ENCODE measurements around the gene NDUFS6.

The NDUFS6 gene

GRCh38 chr5:1844708-1845436, 43.7 kb downstream of the NDUFS6 start:
- no peak for FAIRE-seq
- TF ChIP-seq TAF1 (IDR thresholded peaks at IDR 0.05; ENCODE audit: borderline replicate concordance, low read depth, low read length) (no peak), POLR2AphosphoS5 (IDR thresholded peaks at IDR 0.05; ENCODE audit: low read depth, low read length) (no peak), POLR2A (IDR thresholded peaks at IDR 0.05; ENCODE audit: low read depth, low read length) (no peak)
- no peak for DNase-seq (ENCODE audit: insufficient read length)

- FAIRE-seq = no peak
- TF ChIP-seq POLR2A (IDR thresholded peaks at IDR 0.05; ENCODE audit: low read depth, low read length) (no peak), TAF1 (IDR thresholded peaks at IDR 0.05; ENCODE audit: borderline replicate concordance, low read depth, low read length) (no peak), POLR2AphosphoS5 (IDR thresholded peaks at IDR 0.05; ENCODE audit: low read depth, low read length) (no peak)
- DNase-seq (ENCODE audit: insufficient read length) = no peak
Observed at GRCh38 chr5:1845696-1846095, 44.5 kb downstream of the NDUFS6 start.

GRCh38 chr5:1846583-1846982, 45.4 kb downstream of the NDUFS6 start:
- DNase-seq (ENCODE audit: insufficient read length) = no peak

GRCh38 chr5:1847056-1847455, 45.8 kb downstream of the NDUFS6 start:
- DNase-seq (ENCODE audit: insufficient read length) (no peak), FAIRE-seq (no peak)
- TF ChIP-seq POLR2A (IDR thresholded peaks at IDR 0.05; ENCODE audit: low read depth, low read length) (no peak), POLR2AphosphoS5 (IDR thresholded peaks at IDR 0.05; ENCODE audit: low read depth, low read length) (no peak), TAF1 (IDR thresholded peaks at IDR 0.05; ENCODE audit: borderline replicate concordance, low read depth, low read length) (no peak)

More at GRCh38 chr5:1846583-1846982, 45.4 kb downstream of the NDUFS6 start:
- TF ChIP-seq POLR2AphosphoS5 (IDR thresholded peaks at IDR 0.05; ENCODE audit: low read depth, low read length) = no peak
- FAIRE-seq = no peak

GRCh38 chr5:1847611-1848010, 46.4 kb downstream of the NDUFS6 start:
- FAIRE-seq = no peak
- DNase-seq (ENCODE audit: insufficient read length) = no peak
- TF ChIP-seq POLR2AphosphoS5 (IDR thresholded peaks at IDR 0.05; ENCODE audit: low read depth, low read length) (no peak), TAF1 (IDR thresholded peaks at IDR 0.05; ENCODE audit: borderline replicate concordance, low read depth, low read length) (no peak), POLR2A (IDR thresholded peaks at IDR 0.05; ENCODE audit: low read depth, low read length) (no peak)

GRCh38 chr5:1850324-1851154, 49.3 kb downstream of the NDUFS6 start:
- TF ChIP-seq POLR2AphosphoS5 (IDR thresholded peaks at IDR 0.05; ENCODE audit: low read depth, low read length) (no peak), TAF1 (IDR thresholded peaks at IDR 0.05; ENCODE audit: borderline replicate concordance, low read depth, low read length) (no peak), POLR2A (IDR thresholded peaks at IDR 0.05; ENCODE audit: low read depth, low read length) (no peak)
- DNase-seq (ENCODE audit: insufficient read length) = no peak
- FAIRE-seq = no peak

GRCh38 chr5:1851290-1851934, 50.2 kb downstream of the NDUFS6 start:
- no peak for TF ChIP-seq POLR2A (IDR thresholded peaks at IDR 0.05; ENCODE audit: low read depth, low read length)
- no peak for TF ChIP-seq POLR2AphosphoS5 (IDR thresholded peaks at IDR 0.05; ENCODE audit: low read depth, low read length)
- no peak for TF ChIP-seq TAF1 (IDR thresholded peaks at IDR 0.05; ENCODE audit: borderline replicate concordance, low read depth, low read length)
- no peak for FAIRE-seq

GRCh38 chr5:1852324-1852947, 51.2 kb downstream of the NDUFS6 start:
- FAIRE-seq (no peak), DNase-seq (ENCODE audit: insufficient read length) (no peak)
- TF ChIP-seq POLR2A (IDR thresholded peaks at IDR 0.05; ENCODE audit: low read depth, low read length) = no peak
- TF ChIP-seq TAF1 (IDR thresholded peaks at IDR 0.05; ENCODE audit: borderline replicate concordance, low read depth, low read length) = no peak
- TF ChIP-seq POLR2AphosphoS5 (IDR thresholded peaks at IDR 0.05; ENCODE audit: low read depth, low read length) = no peak

More at GRCh38 chr5:1851290-1851934, 50.2 kb downstream of the NDUFS6 start:
- DNase-seq (ENCODE audit: insufficient read length) = no peak

- no peak for FAIRE-seq
- no peak for DNase-seq (ENCODE audit: insufficient read length)
- TF ChIP-seq POLR2A (IDR thresholded peaks at IDR 0.05; ENCODE audit: low read depth, low read length) = no peak
- TF ChIP-seq TAF1 (IDR thresholded peaks at IDR 0.05; ENCODE audit: borderline replicate concordance, low read depth, low read length) = no peak
- TF ChIP-seq POLR2AphosphoS5 (IDR thresholded peaks at IDR 0.05; ENCODE audit: low read depth, low read length) = no peak
Observed at GRCh38 chr5:1853531-1853930, 52.3 kb downstream of the NDUFS6 start.

GRCh38 chr5:1855075-1855474, 53.9 kb downstream of the NDUFS6 start:
- DNase-seq (ENCODE audit: insufficient read length) (no peak), FAIRE-seq (no peak)
- TF ChIP-seq TAF1 (IDR thresholded peaks at IDR 0.05; ENCODE audit: borderline replicate concordance, low read depth, low read length) = no peak
- no peak for TF ChIP-seq POLR2A (IDR thresholded peaks at IDR 0.05; ENCODE audit: low read depth, low read length)
- no peak for TF ChIP-seq POLR2AphosphoS5 (IDR thresholded peaks at IDR 0.05; ENCODE audit: low read depth, low read length)

- no peak for FAIRE-seq
- TF ChIP-seq POLR2A (IDR thresholded peaks at IDR 0.05; ENCODE audit: low read depth, low read length) (no peak), TAF1 (IDR thresholded peaks at IDR 0.05; ENCODE audit: borderline replicate concordance, low read depth, low read length) (no peak), POLR2AphosphoS5 (IDR thresholded peaks at IDR 0.05; ENCODE audit: low read depth, low read length) (no peak)
- DNase-seq (ENCODE audit: insufficient read length) = no peak
Observed at GRCh38 chr5:1855596-1855995, 54.4 kb downstream of the NDUFS6 start.
